Measurements from ENCODE around the gene LHPP. TPM values are rescaled to one million over a fixed set of nuclear protein-coding genes. Genes with fewer than 3 reads are reported as not detected.
A peak's percentile ranks its signal among the peaks of the same experiment; 100 is the strongest.

The LHPP gene
- total RNA-seq, 1 donor from 2014 or later: 8.4 TPM

- H3K9me3 Mint-ChIP-seq: no peaks in the 10 kb centered on the region
- no peak within 1 kb of the TSS for H3K27ac Mint-ChIP-seq
- peaks cover 12% of the 10 kb centered on the region for H3K4me1 Mint-ChIP-seq (ENCODE audit: low read depth)
- intact Hi-C loops (cut with micrococcal nuclease): loop anchor here (5.0 kb wide), 1 partner anchor 1298 kb away; the partner anchor contains the start of gene BUB3
- no peak for DNase-seq (ENCODE audit: low spot score)
- peaks cover 81% of the 10 kb centered on the region for H3K27me3 Mint-ChIP-seq (ENCODE audit: low read depth)
- peak within 1 kb of the TSS; percentile 8 for H3K4me3 Mint-ChIP-seq (ENCODE audit: low read depth)
- H3K36me3 Mint-ChIP-seq (ENCODE audit: low read depth): no peaks in the 10 kb centered on the region
These were observed 11.4 kb upstream of the LHPP start, which contains the start of gene NKX1-2 for GRCh38 chr10:124450012-124450782. Gene NKX1-2, minus strand, starts transcription at chr10:124450035. Its CDS starts 92 bp downstream, at chr10:124449943.

GRCh38 chr10:124450783-124451057 is 10.9 kb upstream of the LHPP start:
- H3K36me3 Mint-ChIP-seq (ENCODE audit: low read depth): no peaks in the 10 kb centered on the region
- H3K4me3 Mint-ChIP-seq (ENCODE audit: low read depth): no peak overlapping the region
- peaks cover 12% of the 10 kb centered on the region for H3K4me1 Mint-ChIP-seq (ENCODE audit: low read depth)
- H3K9me3 Mint-ChIP-seq: no peaks in the 10 kb centered on the region
- no peak for DNase-seq (ENCODE audit: low spot score)
- intact Hi-C loops (cut with micrococcal nuclease): loop anchor here (5.0 kb wide), 1 partner anchor 1298 kb away; the partner anchor contains the start of gene BUB3
- H3K27ac Mint-ChIP-seq: no peak overlapping the region
- peaks cover 79% of the 10 kb centered on the region for H3K27me3 Mint-ChIP-seq (ENCODE audit: low read depth)

- peaks cover 12% of the 10 kb centered on the region for H3K4me1 Mint-ChIP-seq (ENCODE audit: low read depth)
- H3K27me3 Mint-ChIP-seq (ENCODE audit: low read depth): peaks cover 79% of the 10 kb centered on the region
- DNase-seq (ENCODE audit: low spot score): no peak
- no peaks in the 10 kb centered on the region for H3K36me3 Mint-ChIP-seq (ENCODE audit: low read depth)
- no peaks in the 10 kb centered on the region for H3K9me3 Mint-ChIP-seq
- H3K27ac Mint-ChIP-seq: no peak overlapping the region
- intact Hi-C loops (cut with micrococcal nuclease): loop anchor here (5.0 kb wide), 1 partner anchor 1299 kb away; the partner anchor contains the start of gene BUB3
- H3K4me3 Mint-ChIP-seq (ENCODE audit: low read depth): no peak overlapping the region
These were observed 10.3 kb upstream of the LHPP start for GRCh38 chr10:124451276-124451675.

- intact Hi-C loops (cut with micrococcal nuclease): loop anchor here (5.0 kb wide), 1 partner anchor 1302 kb away; the partner anchor contains the start of gene BUB3
- no peak for DNase-seq (ENCODE audit: low spot score)
- no peak overlapping the region for H3K4me3 Mint-ChIP-seq (ENCODE audit: low read depth)
- peaks cover 61% of the 10 kb centered on the region for H3K27me3 Mint-ChIP-seq (ENCODE audit: low read depth)
- H3K36me3 Mint-ChIP-seq (ENCODE audit: low read depth): no peaks in the 10 kb centered on the region
- H3K27ac Mint-ChIP-seq: no peak overlapping the region
- no peaks in the 10 kb centered on the region for H3K9me3 Mint-ChIP-seq
- peaks cover 7% of the 10 kb centered on the region for H3K4me1 Mint-ChIP-seq (ENCODE audit: low read depth)
These were observed 7.5 kb upstream of the LHPP start for GRCh38 chr10:124453960-124454610.

- Mint-ChIP-seq H3K27me3 (ENCODE audit: low read depth) (peaks cover 53% of the 10 kb centered on the region), H3K36me3 (ENCODE audit: low read depth) (no peaks in the 10 kb centered on the region), H3K4me3 (ENCODE audit: low read depth) (no peak overlapping the region)
These were observed 6.2 kb upstream of the LHPP start for GRCh38 chr10:124455441-124455840.

GRCh38 chr10:124458473-124458872 is 3.1 kb upstream of the LHPP start:
- intact Hi-C loops (cut with micrococcal nuclease): no loop called here

More at GRCh38 chr10:124455441-124455840, 6.2 kb upstream of the LHPP start:
- Mint-ChIP-seq H3K4me1 (ENCODE audit: low read depth) (peaks cover 3% of the 10 kb centered on the region), H3K9me3 (no peaks in the 10 kb centered on the region), H3K27ac (no peak overlapping the region)
- no peak for DNase-seq (ENCODE audit: low spot score)
- intact Hi-C loops (cut with micrococcal nuclease): no loop called here

GRCh38 chr10:124458889-124459288 is 2.7 kb upstream of the LHPP start:
- Mint-ChIP-seq H3K36me3 (ENCODE audit: low read depth) (no peaks in the 10 kb centered on the region), H3K9me3 (peaks cover 3% of the 10 kb centered on the region), H3K4me1 (ENCODE audit: low read depth) (peaks cover 5% of the 10 kb centered on the region), H3K4me3 (ENCODE audit: low read depth) (no peak overlapping the region), H3K27me3 (ENCODE audit: low read depth) (peaks cover 22% of the 10 kb centered on the region), H3K27ac (no peak overlapping the region)
- intact Hi-C loops (cut with micrococcal nuclease): no loop called here
- DNase-seq (ENCODE audit: low spot score): no peak

More at GRCh38 chr10:124458473-124458872, 3.1 kb upstream of the LHPP start:
- no peak for DNase-seq (ENCODE audit: low spot score)
- no peak overlapping the region for H3K4me3 Mint-ChIP-seq (ENCODE audit: low read depth)
- H3K36me3 Mint-ChIP-seq (ENCODE audit: low read depth): no peaks in the 10 kb centered on the region
- peaks cover 5% of the 10 kb centered on the region for H3K4me1 Mint-ChIP-seq (ENCODE audit: low read depth)
- H3K9me3 Mint-ChIP-seq: peaks cover 3% of the 10 kb centered on the region
- peaks cover 27% of the 10 kb centered on the region for H3K27me3 Mint-ChIP-seq (ENCODE audit: low read depth)
- no peak overlapping the region for H3K27ac Mint-ChIP-seq

GRCh38 chr10:124459395-124459794 is 2.2 kb upstream of the LHPP start:
- H3K36me3 Mint-ChIP-seq (ENCODE audit: low read depth): no peaks in the 10 kb centered on the region
- no peak overlapping the region for H3K27ac Mint-ChIP-seq
- no peak overlapping the region for H3K4me3 Mint-ChIP-seq (ENCODE audit: low read depth)
- peaks cover 3% of the 10 kb centered on the region for H3K9me3 Mint-ChIP-seq
- intact Hi-C loops (cut with micrococcal nuclease): no loop called here
- H3K27me3 Mint-ChIP-seq (ENCODE audit: low read depth): peaks cover 19% of the 10 kb centered on the region
- no peak for DNase-seq (ENCODE audit: low spot score)
- peaks cover 7% of the 10 kb centered on the region for H3K4me1 Mint-ChIP-seq (ENCODE audit: low read depth)

GRCh38 chr10:124460144-124460543 is 1.5 kb upstream of the LHPP start:
- Mint-ChIP-seq H3K4me3 (ENCODE audit: low read depth) (no peak overlapping the region), H3K36me3 (ENCODE audit: low read depth) (no peaks in the 10 kb centered on the region), H3K4me1 (ENCODE audit: low read depth) (peaks cover 15% of the 10 kb centered on the region), H3K27ac (no peak overlapping the region), H3K27me3 (ENCODE audit: low read depth) (peaks cover 13% of the 10 kb centered on the region), H3K9me3 (peaks cover 3% of the 10 kb centered on the region)
- intact Hi-C loops (cut with micrococcal nuclease): loop anchor here (5.0 kb wide), 2 partner anchors 228 to 457 kb away; no protein-coding TSS in a partner anchor
- no peak for DNase-seq (ENCODE audit: low spot score)

GRCh38 chr10:124462348-124462695 is 699 bp downstream of the LHPP start:
- peaks cover 2% of the 10 kb centered on the region for H3K27me3 Mint-ChIP-seq (ENCODE audit: low read depth)
- peaks cover 22% of the 10 kb centered on the region for H3K4me1 Mint-ChIP-seq (ENCODE audit: low read depth)
- intact Hi-C loops (cut with micrococcal nuclease): loop anchor here (2.0 to 5.0 kb wide), 3 partner anchors 74 to 455 kb away; no protein-coding TSS in a partner anchor

GRCh38 chr10:124464028-124464965 is 2.7 kb downstream of the LHPP start:
- DNase-seq (ENCODE audit: low spot score): no peak
- intact Hi-C loops (cut with micrococcal nuclease): loop anchor here (5.0 kb wide), 2 partner anchors 232 to 453 kb away; no protein-coding TSS in a partner anchor
- H3K4me3 Mint-ChIP-seq (ENCODE audit: low read depth): no peak overlapping the region
- H3K36me3 Mint-ChIP-seq (ENCODE audit: low read depth): no peaks in the 10 kb centered on the region
- peaks cover 22% of the 10 kb centered on the region for H3K4me1 Mint-ChIP-seq (ENCODE audit: low read depth)
- H3K27me3 Mint-ChIP-seq (ENCODE audit: low read depth): no peaks in the 10 kb centered on the region
- peaks cover 3% of the 10 kb centered on the region for H3K9me3 Mint-ChIP-seq
- H3K27ac Mint-ChIP-seq: peak overlapping the region; percentile 3

More at GRCh38 chr10:124462348-124462695, 699 bp downstream of the LHPP start:
- Mint-ChIP-seq H3K9me3 (peaks cover 3% of the 10 kb centered on the region), H3K36me3 (ENCODE audit: low read depth) (no peaks in the 10 kb centered on the region), H3K27ac (no peak overlapping the region), H3K4me3 (ENCODE audit: low read depth) (peak overlapping the region; percentile 86)
- no peak for DNase-seq (ENCODE audit: low spot score)
